GM12892 (cell line): ENCODE results near the gene GIGYF1.

ENCODE experiments used
- DNase-seq: peaks from one replicate; pipeline ENCODE4 v3.0.0; 2011; ENCODE audit not compliant: insufficient read length
- FAIRE-seq: peaks from 2 replicates; lab custom pipeline; 2011; peaks lifted over from hg19 to GRCh38; lab: Jason Lieb, UNC
- POLR2A ChIP-seq: IDR thresholded peaks from 2 replicates; pipeline ENCODE4 v1.6.1; 2011; ENCODE audit warnings: low read depth, low read length, control low read depth

Gene GIGYF1

DNA sequence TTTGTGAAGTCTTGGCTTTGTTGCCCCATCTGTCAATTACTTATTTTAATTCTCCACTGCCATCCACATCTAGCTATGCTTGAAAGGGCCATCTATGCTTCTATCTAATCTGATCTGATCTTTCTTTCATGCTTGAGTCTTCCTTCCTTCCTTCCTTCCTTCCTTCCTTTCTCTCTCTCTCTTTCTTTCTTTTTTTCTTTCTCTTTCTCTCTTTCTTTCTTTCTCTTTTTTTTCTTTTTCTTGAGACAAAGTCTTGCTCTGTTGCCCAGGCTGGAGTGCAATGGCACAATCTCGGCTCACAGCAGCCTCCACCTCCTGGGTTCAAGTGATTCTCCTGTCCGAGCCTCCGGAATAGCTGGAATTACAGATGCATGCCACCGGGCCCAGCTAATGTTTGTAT lies 64.0 kb downstream of the GIGYF1 start:
- no peak for FAIRE-seq

More for the DNA sequence above, 64.0 kb downstream of the GIGYF1 start:
- DNase-seq = no peak
- no peak for TF ChIP-seq POLR2A
